SKM-1 (cell line): Measurements from ENCODE around the gene PRRT1B.
A peak's percentile ranks its signal among the peaks of the same experiment; 100 is the strongest.

Experiments used
- DNase-seq: peaks from one replicate; lab custom pipeline; 2025; ENCODE audit not compliant: unreplicated experiment; lab: John Stamatoyannopoulos, UW

PRRT1B gene

GRCh38 chr9:131594906-131595665 lies 49.8 kb downstream of the PRRT1B start:
- DNase-seq, result no peak

- DNase-seq, result no peak
Measured at GRCh38 chr9:131595696-131596429, 50.5 kb downstream of the PRRT1B start.

GRCh38 chr9:131596430-131596743 lies 51.1 kb downstream of the PRRT1B start:
- no peak for DNase-seq

GRCh38 chr9:131597246-131597645 lies 51.9 kb downstream of the PRRT1B start:
- DNase-seq, result no peak

GRCh38 chr9:131598121-131598520 lies 52.8 kb downstream of the PRRT1B start:
- DNase-seq, result peak; percentile 95

GRCh38 chr9:131601683-131602181 lies 56.4 kb downstream of the PRRT1B start:
- no peak for DNase-seq

DNA sequence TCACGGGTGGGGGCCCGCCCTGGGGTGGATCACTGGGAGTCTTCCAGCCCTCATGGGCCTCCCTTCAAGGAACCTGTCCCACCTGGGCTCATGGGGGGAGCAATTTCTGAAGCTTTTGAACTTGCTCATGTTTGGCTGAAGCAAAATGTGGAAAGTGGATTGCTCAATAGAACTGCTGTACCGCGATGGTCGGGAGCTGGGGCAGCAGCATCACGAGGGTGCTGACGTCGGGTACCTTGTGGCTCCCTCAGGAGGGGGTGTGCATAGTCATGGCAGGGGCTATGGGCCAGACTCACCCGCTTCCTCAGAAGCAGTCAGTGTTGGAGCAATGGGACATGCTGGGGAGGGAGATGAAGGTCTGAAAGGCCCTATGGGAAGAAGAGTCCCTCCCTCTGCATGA lies 57.9 kb downstream of the PRRT1B start:
- DNase-seq, result no peak

- DNase-seq, result no peak
Measured at GRCh38 chr9:131603711-131604439, 58.6 kb downstream of the PRRT1B start.

DNA sequence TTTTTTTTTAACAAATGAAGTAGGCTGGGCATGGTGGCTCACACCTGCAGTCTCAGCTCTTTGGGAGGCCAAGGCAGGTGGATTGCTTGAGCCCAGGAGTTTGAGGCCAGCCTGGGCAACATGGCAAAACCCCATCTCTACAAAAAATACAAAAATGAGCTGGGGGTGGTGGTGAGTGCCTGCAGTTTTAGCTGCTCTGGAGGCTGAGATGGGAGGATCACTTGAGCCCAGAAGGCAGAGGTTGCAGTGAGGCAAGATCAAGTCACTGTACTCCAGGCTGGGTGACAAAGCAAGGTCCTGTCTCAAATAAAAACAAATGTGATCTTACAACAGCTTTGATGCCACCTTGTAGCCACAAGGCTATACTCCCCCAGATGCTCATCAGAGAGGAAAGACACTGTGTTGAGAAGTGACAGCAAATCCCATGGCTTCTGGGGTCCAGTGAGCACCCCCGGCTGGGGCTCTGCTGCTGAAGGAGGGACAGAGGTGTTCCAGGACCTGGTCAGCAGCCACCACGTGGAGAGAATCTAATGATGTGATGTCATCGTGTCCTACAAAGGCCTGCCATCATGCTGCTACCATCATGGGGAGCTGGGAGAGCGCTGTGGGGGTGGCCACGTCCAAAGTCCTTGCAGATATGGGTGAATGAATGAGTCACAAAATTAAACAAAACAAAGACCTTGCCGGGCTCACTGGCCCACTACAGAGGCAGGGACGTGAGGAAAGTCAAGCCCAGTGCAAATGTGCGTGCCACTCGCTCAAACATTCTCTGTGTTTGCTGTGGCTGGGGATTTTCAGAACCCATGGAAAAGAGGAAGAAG lies 60.7 kb downstream of the PRRT1B start:
- no peak for DNase-seq

DNA sequence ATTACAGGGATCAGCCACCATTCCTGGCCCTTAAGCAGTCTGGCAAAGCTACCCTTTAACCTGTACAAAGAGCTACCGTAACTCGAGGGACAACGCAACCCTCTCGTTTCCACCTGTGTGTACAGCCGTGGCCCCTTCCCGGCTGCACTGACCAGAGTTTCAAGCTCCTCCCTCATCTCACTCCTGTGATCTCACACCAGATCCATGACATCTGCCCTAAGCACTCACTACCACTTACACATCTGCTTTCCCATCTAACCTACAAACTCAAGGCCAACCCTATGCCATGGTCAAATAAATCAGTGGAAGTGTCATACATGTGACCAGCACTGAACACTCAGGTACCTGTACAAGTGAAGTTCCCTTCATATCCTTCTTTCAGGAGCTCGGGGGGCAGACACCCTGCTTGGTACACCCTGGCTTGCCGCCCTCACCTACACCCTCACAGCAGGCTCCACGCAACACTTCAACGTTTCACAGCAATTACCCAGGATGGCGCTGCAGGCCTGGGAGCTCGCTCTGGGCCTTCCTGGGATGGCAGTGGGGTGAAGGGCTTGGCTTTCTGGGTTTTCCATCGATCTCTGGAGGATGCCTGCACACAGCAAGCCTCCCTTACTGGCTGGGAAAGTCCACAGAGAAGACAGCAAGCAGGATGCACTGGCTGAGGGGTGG lies 61.7 kb downstream of the PRRT1B start:
- DNase-seq, result no peak

DNA sequence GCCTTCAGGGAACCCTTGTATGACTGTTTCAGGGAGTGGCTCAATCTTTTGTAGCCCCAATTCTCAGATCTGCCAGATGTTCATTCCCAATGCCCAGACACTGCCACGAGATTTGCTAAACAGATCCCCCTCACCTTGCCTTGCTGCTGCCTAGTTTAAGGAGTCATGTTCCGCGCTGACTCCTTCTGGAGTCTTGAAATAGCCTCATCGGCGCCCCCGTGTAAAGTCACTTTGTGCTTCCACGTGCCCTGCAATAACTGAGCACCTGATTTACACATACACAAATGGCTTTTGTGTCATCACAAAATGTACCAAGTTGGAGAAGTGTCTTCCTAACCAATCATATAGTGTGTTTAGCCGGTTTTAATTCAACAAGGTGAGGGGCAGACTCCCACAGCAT lies 62.3 kb downstream of the PRRT1B start:
- DNase-seq, result no peak

GRCh38 chr9:131608493-131609037 lies 63.2 kb downstream of the PRRT1B start:
- no peak for DNase-seq
